Fibroblast of gingiva (primary cell): ENCODE results near the gene LRMDA.
A peak's percentile ranks its signal among the peaks of the same experiment; 100 is the strongest.

ENCODE experiments used
- DNase-seq: peaks from one replicate; pipeline ENCODE4 v3.0.0-alpha.2; 2011; ENCODE audit warnings: low read depth

The LRMDA gene

DNA sequence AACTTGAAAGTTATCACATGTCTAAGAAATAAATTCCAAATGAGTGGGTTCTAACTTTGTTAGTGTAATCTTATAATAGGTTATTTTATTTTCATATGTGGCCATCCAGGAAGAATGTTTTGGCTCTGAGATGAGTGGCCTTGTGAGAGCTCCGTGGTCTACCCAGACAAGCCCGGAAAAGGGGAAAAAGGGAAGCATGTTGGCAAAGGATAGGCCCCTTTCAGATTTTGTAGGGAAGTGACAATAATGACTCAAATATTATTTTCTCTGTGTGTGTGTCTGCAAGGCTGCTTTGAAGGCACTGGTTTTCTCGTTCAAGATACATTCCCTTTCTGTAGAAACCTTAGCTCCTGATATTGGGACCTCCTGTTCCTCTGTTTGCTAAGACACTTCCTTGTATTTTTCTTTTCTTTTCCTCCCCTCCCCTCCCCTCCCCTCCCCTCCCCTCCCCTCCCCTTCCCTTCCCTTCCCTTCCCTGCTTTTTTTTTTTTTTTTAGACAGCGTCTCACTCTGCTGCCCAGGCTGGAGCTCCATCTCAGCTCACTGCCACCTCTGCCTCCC, 240.8 kb downstream of the LRMDA start:
- no peak for DNase-seq

DNA sequence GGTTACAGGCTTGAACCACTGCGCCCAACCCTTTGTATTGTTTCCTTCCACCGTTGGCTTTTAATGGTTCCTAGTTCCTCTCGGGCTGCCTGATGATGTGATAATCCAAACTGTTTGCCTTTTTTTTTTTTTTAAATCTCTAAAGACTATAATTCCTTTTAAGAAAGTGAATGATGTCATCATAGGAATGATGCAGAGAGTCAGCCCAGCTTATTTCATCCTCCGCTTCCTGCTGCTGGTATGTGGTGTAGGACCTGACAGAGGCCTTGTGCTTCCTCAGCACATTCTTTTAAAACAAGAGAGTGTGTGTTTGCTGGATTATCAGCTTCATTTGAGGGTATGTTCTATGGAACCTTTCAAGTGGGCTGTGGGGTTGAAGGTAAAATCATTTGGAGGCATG, 241.4 kb downstream of the LRMDA start:
- no peak for DNase-seq

DNA sequence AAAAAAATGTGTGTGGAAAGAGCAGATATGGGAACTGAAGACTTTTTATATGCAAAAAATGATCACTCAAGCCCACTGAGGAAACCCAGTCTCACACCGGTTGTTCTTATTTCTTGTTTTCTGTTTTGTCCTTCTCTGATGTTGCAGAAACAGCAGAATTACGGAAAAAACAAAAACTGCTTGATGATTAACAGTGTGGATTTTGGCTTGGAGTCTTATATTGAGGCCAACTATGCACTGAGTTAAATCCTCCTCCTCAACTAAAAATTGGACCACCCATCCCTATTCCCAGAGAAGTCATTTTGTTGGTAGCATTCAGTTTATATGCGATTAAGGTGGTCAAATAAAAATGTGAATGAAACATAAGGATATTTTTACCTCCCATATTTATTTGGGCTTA, 246.1 kb downstream of the LRMDA start:
- no peak for DNase-seq

DNA sequence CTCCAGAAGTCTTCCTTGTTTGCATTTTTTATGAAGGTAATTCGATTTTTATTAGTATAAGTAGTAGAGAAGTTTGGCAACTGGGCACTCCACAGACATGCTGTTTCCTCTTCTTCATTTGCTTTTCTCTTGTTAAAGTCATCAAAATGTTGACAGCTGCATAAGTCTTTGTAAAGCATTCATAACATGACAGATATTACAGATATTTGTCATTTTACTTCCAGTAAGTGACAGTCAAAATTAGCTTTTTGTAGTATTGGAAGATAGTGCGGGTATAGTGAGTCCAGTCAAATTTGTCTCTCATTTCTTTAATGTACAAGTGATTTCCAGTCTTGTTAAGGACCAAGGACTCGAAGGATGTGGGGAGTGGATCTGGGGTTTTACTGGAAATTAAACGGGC, 247.1 kb downstream of the LRMDA start:
- DNase-seq = no peak

DNA sequence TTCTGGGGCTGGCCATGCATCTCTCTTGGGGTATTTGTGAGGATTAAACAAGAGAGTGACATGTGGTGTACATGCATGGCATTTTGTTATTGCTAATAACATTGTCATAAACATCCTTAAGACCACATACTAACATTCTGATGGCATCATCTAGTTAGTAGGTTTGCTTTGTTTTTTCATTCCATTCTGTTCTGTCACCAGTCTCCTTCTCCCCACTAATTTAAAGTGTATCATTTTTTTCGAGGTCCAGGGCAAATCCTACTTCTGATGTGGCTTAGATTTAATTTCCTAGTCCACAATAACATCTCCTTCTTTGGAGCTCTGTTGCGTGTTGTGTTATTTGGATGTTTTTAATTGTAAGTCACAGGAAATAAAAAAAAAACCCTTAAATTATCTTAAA, 248.1 kb downstream of the LRMDA start:
- DNase-seq = peak; percentile 8

DNA sequence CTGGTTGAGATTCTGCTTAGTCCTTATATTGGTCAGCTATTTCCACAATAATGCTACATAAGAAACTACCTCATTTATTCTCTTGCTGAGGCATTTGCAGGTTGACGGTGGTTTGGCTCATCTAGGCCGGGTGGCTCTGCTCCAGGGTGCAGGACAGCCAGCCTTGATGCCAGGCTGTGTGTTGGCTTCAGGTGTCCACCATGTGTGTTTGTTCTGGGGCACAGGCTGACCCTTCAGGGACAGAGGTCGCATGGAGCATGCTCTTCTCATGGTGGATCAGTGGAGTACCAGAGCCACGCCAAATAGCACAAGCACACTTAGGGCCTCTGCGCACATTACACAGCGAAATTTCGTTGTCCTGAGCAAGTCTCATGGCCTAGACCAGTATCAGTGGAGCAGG, 249.9 kb downstream of the LRMDA start:
- no peak for DNase-seq

DNA sequence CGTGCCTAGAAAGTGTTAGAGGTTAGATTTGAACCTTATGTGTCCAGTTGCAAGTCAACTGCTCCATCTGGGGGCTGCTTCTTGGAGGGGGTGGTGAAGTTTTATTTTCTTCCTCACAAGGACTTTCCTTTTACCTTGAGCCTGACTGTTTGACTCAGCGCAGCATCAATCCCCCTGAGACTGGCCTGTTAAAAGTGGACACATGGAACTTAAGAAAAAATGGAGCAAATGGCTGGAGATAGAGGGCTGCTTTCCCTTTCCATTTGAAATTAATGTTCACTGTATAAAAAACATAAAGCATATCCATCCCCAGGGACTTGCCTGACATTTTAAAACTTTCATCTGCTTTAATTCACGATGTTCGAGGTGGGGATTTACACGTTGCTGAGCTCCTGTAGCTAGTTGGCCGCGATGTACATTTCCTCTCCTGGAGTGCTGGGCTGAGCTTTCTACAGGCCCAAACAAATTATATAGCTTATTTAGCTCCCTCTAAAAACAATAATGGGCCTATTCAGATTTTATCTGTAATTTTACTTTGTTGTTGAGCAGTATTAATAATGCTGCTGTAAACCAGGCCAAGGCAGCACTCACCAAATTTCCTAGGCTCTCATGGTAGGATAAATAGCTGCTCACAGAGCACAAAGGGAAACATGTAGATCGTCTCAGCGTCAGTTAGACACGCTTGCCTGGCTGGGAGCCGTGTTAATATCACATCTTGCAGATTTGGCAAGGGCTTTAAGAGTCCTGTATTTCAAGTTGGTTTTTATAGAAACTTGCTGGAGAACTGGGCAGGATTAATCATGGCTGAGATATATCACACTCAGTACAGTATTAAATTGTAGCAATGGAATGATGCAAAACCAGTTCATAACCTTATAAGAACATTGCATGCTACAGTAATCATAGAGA, 251.5 kb downstream of the LRMDA start:
- no peak for DNase-seq

DNA sequence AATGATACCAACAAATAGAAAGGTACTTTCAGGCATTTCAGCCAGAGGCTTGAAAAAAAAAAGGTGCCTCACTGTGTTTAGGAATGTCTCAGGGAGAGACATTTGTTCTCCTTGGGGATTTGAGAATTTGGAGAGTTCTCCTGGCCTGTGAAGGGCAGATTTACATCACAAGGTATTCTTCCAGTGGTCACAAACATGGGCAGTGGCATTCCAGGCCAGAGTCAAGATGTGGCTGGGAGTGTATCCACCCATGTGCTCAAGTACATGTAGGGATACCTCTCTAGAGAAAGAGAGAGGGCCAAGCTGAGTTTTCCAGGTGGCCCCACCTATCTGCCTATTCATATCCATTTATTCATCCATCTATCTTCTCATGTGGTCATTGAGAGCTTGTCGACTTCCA, 253.8 kb downstream of the LRMDA start:
- no peak for DNase-seq

DNA sequence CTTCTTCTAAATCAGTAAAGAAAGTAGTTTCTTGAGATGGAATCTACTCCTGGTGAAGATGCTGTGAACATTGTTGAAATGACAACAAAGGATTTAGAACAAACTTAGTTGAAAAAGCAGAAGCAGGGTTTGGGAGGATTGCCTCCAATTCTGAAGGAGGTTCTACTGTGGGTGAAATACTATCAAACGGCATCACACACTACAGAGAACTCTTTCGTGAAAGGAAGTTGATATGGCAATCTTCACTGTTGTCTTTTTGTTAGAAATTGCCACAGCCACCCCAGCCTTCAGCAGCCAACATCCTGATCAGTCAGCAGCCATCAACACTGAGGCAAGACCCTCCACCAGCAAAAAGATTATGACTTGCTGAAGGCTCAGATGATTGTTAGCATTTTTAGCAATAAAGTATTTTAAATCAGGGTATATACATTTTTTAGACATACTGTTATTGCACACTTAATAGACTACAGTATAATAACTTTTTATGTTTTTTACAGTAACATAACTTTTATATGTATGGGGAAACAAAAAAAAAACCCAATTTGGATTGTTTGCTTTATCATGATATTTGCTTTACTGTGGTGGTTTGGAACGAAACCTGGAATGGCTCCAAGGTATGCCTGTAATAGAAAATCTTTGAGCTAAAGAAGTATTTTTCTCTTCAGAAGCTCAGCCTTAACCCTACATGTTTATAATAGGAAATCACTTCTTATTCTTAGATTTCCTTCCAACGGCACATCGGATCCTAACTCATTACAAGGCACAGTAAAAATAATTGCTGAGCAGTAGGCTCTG, 257.3 kb downstream of the LRMDA start:
- DNase-seq = no peak

DNA sequence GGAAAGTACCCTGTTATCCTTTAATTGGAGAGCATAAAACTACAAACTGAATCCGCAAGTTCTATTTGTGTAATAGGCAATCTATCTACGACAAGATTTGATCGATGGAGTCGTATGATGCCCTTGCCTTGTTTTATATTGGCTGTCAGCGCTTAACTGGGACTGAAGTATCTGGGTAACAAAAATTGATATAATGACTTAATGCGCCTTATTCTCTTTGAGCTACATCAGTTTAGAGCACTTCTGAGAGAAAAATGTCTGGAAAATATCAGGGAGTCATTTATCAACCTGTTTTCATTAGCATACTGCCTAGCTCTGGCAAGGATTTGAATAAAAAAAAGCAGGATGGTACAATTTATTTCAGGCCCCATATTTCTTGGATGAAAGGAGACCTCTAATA, 262.1 kb downstream of the LRMDA start:
- no peak for DNase-seq

DNA sequence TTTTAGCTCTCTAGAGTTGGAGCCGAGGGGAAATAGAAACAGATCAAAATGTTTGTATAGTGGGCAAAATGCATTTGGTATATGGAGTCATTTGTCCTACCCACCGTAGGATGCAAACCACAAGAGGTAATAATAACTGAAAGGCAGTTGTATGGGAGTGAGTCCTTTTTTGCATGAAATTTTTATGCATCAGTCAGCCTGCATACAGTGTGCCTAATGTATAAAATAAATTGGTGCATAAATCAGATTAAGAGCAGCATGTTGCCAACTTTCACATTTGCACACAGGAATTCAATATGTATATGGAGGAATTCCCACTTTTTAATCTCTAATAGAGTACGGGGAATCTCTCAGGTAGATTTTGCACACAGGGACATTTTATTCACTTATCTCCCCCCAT, 262.8 kb downstream of the LRMDA start:
- DNase-seq = no peak

DNA sequence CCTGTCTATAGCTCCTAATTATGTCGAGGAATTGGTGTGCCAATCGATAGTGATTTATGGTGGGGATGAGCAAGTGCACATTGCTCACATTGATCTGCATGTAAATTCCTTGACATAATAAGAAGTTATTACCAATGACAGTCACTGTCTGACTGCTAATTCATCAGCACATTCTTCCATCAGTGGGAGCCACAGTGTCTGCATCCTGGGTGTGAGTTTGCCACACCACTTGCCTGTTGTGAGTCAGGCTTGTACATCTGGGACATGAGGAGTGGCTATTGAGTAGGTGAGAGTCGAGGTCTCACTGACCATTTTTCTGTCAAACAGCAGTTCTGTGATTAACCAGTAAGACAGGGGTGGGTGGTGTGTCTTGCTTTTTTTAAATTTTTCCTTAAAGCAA, 263.4 kb downstream of the LRMDA start:
- no peak for DNase-seq

DNA sequence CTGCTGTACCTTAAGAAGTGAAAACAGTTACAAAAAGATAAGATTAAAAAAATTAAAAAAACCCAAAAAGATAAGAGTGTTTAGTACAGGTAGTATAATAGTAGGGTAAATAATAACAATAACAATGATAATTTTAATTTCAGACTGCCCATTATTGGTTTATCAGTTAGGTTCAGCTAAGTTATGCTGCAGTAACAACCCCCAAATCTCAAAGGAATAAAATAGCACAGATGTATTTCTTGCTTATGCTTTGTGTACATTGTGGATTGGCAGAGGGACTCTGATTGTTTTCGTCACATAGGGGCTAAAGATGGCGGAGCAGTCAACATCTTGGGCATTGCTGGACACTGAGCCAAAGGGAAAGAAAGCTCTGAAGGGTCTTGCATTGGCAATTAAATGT, 264.6 kb downstream of the LRMDA start:
- DNase-seq = no peak

DNA sequence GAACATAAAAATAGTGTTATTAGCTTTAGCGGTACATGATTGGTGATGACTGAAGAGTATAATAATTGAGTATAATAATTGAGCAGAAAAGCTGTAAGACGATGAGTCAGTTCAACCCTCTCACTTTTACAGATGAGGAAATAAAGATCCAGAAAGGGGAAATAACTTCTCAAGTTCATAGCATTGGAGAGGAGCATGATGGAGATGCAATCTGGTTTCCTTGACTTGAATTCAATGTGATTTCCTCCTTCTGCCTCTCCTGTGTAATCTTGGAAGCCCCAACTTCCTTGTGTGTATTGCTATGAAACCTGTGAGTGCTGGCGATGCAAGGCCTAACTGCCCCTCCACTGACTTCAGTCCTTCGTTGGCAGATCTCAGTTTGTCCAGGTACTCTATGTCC, 265.1 kb downstream of the LRMDA start:
- DNase-seq = no peak

DNA sequence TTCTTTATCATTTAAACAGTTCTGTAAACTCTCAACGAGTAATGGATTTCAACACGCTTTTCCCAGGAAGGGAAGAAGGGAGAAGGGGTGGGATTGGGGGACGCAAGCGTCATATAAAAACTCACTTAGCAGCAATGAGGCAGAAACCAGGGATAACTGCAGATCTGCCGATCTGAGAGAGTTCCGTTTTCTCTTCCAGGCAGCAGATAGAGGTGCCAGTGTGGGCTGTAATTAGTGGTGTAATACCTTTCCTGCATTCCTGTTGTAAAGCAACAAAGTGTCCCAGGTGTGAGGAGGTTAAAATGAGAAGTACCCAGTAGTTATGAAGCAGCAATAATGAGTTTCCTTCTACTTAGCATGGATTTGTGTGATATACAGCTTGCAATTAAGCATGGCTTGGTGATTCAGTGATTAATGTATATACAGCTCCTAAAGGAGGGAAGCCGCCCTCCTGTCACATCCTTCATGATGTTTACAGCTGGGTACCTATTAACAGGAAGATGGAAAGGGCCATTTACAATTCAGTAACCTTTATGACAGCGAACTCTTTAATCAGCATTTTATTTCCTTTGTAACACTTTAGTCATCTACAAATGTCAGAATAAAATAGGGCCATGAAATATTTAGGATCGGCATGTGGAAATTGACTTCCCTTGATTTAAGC, 271.9 kb downstream of the LRMDA start:
- no peak for DNase-seq

DNA sequence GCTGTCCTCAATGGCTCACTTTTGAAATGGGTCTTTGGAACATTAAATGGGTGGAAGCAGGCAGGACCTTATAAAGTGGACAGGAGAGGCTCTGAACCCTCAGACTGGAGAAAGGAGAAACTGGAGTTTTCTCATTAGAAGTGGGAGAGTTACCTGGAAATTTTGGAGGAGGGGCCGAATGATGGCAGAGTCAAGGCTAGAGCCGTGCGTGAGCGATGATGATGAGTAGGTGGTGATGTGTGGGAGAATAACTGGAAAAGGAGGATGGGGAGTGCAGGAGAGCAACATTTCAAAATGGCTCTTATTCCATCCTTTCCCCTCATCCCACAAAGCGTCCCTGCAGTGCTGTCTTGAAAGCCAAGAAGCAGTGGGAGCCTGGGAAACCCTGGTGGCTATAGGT, 274.0 kb downstream of the LRMDA start:
- no peak for DNase-seq

DNA sequence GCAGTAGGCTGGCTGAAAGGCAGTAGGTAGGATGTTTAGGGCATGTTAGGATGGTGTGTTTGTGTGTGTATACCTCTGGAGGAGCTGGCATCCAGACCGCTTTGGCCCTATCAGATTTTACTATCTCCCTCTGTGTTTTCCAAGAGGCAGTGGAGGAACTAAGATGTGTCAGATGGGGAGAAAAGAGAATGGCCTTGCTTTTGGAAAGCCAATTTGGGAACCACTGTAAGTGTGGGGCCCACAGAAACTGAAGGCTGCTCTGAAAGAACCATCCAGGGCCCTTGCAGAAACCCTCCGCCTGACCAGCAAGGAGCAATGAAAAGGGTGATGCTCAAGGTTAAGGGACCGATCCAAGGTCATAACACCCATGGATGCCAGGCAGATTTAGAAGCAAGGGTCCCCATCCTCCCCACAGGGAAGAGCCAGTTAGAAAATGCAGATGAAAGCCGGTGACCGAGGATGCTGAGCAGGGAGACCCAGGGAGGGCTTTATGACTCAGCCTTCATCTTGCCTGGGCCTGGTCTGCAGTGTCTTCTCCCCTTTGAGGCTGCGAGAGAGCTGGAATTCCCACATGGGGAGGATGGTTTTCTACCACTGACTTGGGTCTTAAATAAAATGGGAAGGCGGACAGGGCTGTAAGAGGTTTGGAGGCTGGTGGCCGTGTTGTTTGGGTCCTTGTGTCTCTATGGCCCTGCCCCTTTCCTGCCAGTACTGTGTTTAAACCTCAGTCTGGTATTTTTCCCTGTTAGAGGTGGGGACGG, 275.8 kb downstream of the LRMDA start:
- DNase-seq = no peak

DNA sequence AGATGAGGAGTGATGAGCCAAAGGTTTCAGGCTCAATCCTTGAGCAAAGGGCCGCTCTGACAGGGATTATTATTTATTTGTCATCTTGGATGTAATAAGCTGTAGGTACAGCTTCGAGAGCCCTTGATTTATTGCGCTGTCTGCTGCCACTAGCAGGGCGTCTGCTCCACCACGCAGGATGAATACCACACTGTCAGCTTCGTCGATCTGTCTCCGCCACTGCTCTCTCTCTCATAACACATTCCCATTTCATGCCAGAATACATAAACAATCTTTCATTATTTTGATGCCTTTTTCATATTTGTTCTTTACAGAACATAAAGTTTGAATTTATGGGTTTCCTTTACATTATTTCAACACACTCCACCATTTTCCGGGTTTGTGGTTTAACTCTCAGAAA, 276.6 kb downstream of the LRMDA start:
- no peak for DNase-seq

DNA sequence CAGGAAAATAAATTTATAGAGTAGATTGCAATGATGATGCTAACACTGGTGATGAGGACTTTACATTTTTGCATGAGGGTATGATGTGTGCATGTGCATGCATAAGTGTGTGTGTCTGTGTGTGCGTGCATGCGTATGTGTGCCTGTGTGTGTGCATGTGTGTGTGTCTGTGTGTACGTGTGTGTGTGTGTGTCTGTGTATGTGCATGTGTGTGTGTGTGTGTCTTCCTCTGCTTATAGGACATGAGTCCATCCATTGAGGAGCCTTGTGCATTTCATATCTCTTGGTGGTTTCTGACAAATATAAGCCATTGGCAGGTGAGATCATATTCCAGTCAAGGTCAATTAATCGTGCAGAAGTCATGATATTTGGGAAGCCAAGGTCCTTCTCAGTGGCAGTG, 277.8 kb downstream of the LRMDA start:
- no peak for DNase-seq

DNA sequence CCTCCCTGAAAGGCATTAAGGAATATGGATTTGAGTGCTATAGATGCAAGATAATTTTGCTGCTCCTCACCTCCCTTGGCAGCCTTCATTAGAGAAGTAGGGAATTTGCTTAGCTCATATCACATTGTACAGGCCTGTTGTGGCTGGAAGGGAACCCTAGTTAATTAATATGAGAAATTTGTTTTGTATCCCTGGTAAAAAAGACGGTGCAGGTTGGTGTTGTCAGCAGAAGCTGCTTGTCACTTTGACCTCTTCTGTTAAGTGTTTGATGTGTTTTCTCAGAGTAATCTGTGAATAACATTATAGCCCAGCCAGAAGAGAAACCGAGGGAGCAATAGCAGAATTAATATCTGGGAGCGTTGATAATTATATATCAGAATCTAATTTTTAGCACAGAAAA, 278.4 kb downstream of the LRMDA start:
- DNase-seq = no peak

DNA sequence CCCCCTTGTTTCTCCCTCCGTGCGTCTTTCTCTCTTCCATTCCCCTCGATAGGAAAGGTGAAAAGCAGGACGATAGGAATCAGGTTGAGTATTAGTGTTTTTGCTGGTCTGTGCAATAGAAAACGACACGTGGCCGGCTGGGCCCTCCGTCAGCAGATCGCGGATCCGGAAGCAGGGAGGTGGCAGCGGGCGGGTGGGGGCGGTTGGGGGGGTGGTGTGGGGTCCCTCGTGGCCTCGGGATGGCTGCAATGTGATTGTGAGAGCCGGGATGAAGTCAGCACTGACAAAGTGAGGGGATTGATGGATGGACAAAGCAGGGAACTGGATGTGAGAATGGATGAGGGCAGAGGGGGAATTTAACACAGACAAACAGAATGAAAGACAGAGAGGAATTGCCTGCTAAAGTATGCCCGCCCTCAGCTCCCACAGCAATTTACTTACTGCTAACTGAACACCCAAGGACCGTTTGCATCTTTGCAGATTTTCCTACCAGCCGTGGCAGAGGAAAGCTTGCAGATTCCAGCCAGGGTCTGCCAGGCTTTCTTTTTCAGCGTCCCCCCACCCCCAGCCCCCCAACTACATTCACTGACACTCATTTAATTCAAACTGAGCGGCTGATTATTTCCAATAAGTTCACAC, 280.9 kb downstream of the LRMDA start:
- no peak for DNase-seq
